IMR-90 (cell line): Measurements from ENCODE around the gene C1QTNF1. TPM values are rescaled to one million over a fixed set of nuclear protein-coding genes. Genes with fewer than 3 reads are reported as not detected.
A peak's percentile ranks its signal among the peaks of the same experiment; 100 is the strongest.
"Not testable (repeated sequence)": the region's sequence is repeated elsewhere in the genome, so short reads cannot be mapped to it uniquely, and the experiment has no call there.

Experiments used
- ATAC-seq: fragments of 200-7000 bp; cut with Tn5 transposase; 2 replicates; pipeline ENCODE4 v1.9.1; 2020; ENCODE audit warnings: low read depth, mild to moderate bottlenecking, moderate library complexity
- BruUV-seq: library from RNA; stranded (reverse); fragments of 400-500 nt; replicated peaks from 2 replicates; lab custom pipeline; 2021; lab: Mats Ljungman, UMichigan
- CTCF ChIA-PET: fragments of 300-600 bp; formaldehyde crosslinking; extraction: SDS; loops from one replicate; lab custom pipeline; 2021; ENCODE audit warnings: antibody characterized with exemption; lab: Yijun Ruan, JAX
- POLR2A ChIA-PET: fragments of 300-600 bp; sonication (Branson Sonifier 250); formaldehyde crosslinking; loops from one replicate; lab custom pipeline; 2022; ENCODE audit warnings: antibody characterized with exemption; ENCODE audit not compliant: unreplicated experiment; lab: Charles Lee
- DNase-seq: peaks from one replicate; pipeline ENCODE4 v3.0.0; 2013
- H2AFZ ChIP-seq: replicated peaks from 2 replicates; pipeline ENCODE3; 2013; ENCODE audit warnings: low read length, mild to moderate bottlenecking; ENCODE audit not compliant: poor library complexity
- H2AK5ac ChIP-seq: 2 replicates; pipeline ENCODE4 v1.6.1; 2013; ENCODE audit warnings: low read depth, low read length, inconsistent platforms
- H2AK9ac ChIP-seq: replicated peaks from 2 replicates; pipeline ENCODE3; 2013; ENCODE audit warnings: mild to moderate bottlenecking, low read depth, low read length, moderate library complexity; ENCODE audit not compliant: poor library complexity
- H2BK120ac ChIP-seq: 2 replicates; pipeline ENCODE4 v1.6.1; 2013; ENCODE audit warnings: low read depth, low read length, inconsistent platforms
- H2BK15ac ChIP-seq: 3 replicates; pipeline ENCODE4 v1.6.1; 2013; ENCODE audit warnings: low read depth, low read length, inconsistent platforms
- H2BK20ac ChIP-seq: 2 replicates; pipeline ENCODE4 v1.6.1; 2013; ENCODE audit warnings: low read depth, mild to moderate bottlenecking, inconsistent platforms, low read length, moderate library complexity
- H2BK5ac ChIP-seq: 2 replicates; pipeline ENCODE4 v1.6.1; 2013; ENCODE audit warnings: mild to moderate bottlenecking, low read depth, low read length, inconsistent platforms; ENCODE audit not compliant: poor library complexity, severe bottlenecking
- H3K14ac ChIP-seq: replicated peaks from 2 replicates; pipeline ENCODE4 v1.6.1; 2013; ENCODE audit warnings: low read depth, low read length, inconsistent platforms
- H3K18ac ChIP-seq: 2 replicates; pipeline ENCODE4 v1.6.1; 2013; ENCODE audit warnings: low read depth, low read length, control low read depth
- H3K23ac ChIP-seq: 2 replicates; pipeline ENCODE4 v1.6.1; 2013; ENCODE audit warnings: low read depth, low read length, inconsistent platforms
- H3K27ac ChIP-seq: 2 replicates; pipeline ENCODE4 v1.5.1; 2013; ENCODE audit warnings: mild to moderate bottlenecking, control low read depth, low read length; ENCODE audit not compliant: insufficient read depth
- H3K27me3 ChIP-seq: 2 replicates; pipeline ENCODE4 v1.6.1; 2013; ENCODE audit warnings: low read length; ENCODE audit not compliant: control insufficient read depth, insufficient read depth
- H3K36me3 ChIP-seq: 2 replicates; pipeline ENCODE4 v1.6.1; 2013; ENCODE audit warnings: low read length, mixed read lengths; ENCODE audit not compliant: control insufficient read depth, insufficient read depth
- H3K4ac ChIP-seq: 2 replicates; pipeline ENCODE4 v1.6.1; 2013; ENCODE audit warnings: low read depth, low read length, inconsistent platforms
- H3K4me1 ChIP-seq: 2 replicates; pipeline ENCODE4 v1.6.1; 2013; ENCODE audit warnings: low read length, mixed read lengths; ENCODE audit not compliant: control insufficient read depth, insufficient read depth
- H3K4me2 ChIP-seq: 2 replicates; pipeline ENCODE4 v1.6.1; 2013; ENCODE audit warnings: low read depth, mild to moderate bottlenecking, control low read depth, low read length, moderate library complexity
- H3K4me3 ChIP-seq: 2 replicates; pipeline ENCODE4 v1.5.1; 2013; ENCODE audit warnings: low read depth, mild to moderate bottlenecking, control low read depth, low read length, moderate library complexity; ENCODE audit not compliant: insufficient read depth
- H3K56ac ChIP-seq: 2 replicates; pipeline ENCODE4 v1.6.1; 2013; ENCODE audit warnings: low read length, inconsistent platforms; ENCODE audit not compliant: insufficient read depth; ENCODE audit errors: extremely low read depth
- H3K79me1 ChIP-seq, 2 experiments: 2 replicates each; pipeline ENCODE4 v1.6.1; 2013; ENCODE audit warnings: low read length in 2 of 2, inconsistent platforms in 1 of 2, low read depth in 1 of 2
- H3K9ac ChIP-seq: 2 replicates; pipeline ENCODE4 v1.6.1; 2013; ENCODE audit warnings: low read depth, low read length, control low read depth
- H3K9me1 ChIP-seq: 2 replicates; pipeline ENCODE4 v1.6.1; 2013; ENCODE audit warnings: low read length, inconsistent platforms; ENCODE audit not compliant: insufficient read depth
- H3K9me3 ChIP-seq: 2 replicates; pipeline ENCODE4 v1.6.1; 2013; ENCODE audit warnings: low read length; ENCODE audit not compliant: control insufficient read depth, insufficient read depth
- H4K20me1 ChIP-seq: 2 replicates; pipeline ENCODE4 v1.6.1; 2013; ENCODE audit warnings: low read length, inconsistent platforms; ENCODE audit not compliant: insufficient read depth
- H4K5ac ChIP-seq: 2 replicates; pipeline ENCODE4 v1.6.1; 2013; ENCODE audit warnings: mild to moderate bottlenecking, low read depth, low read length, control low read depth
- H4K8ac ChIP-seq, 2 experiments: 2 replicates each; pipeline ENCODE4 v1.6.1; 2013; ENCODE audit warnings: low read depth in 2 of 2, low read length in 2 of 2, control low read depth in 1 of 2, inconsistent platforms in 1 of 2
- H4K91ac ChIP-seq: 2 replicates; pipeline ENCODE4 v1.6.1; 2013; ENCODE audit warnings: low read depth, low read length, inconsistent platforms; ENCODE audit not compliant: insufficient read depth
- CEBPB ChIP-seq: IDR thresholded peaks from 2 replicates; pipeline ENCODE4 v1.6.1; 2012; ENCODE audit warnings: low read depth, low read length, improper control_type of control experiment
- WGBS, 2 experiments: methylation state at CpG; one replicate each; pipeline versions ENCODE4 v1.1.5 to v1.1.7; 2013; ENCODE audit warnings: missing lambda C conversion rate in 2 of 2; ENCODE audit not compliant: insufficient read length in 1 of 2; ENCODE audit errors: extremely low coverage in 2 of 2; 5-methylcytosine and 5-hydroxymethylcytosine counted together
- dilution Hi-C: fragments of 300-500 bp; cut with HindIII; formaldehyde crosslinking; loops from one replicate; pipeline ENCODE4 v1.14.3; 2018; ENCODE audit warnings: low sequenced_read_pairs; ENCODE audit not compliant: unreplicated experiment
- in situ Hi-C: fragments of 300-500 bp; cut with MboI; formaldehyde crosslinking; loops from 3 replicates; pipeline ENCODE4 v1.14.3; 2019; ENCODE audit warnings: low sequenced_read_pairs, inconsistent platforms, mixed read lengths
- intact Hi-C: fragments of 100-400 bp; cut with micrococcal nuclease; formaldehyde crosslinking; loops from 2 replicates; pipeline ENCODE4 v1.10.0; 2022
- polyA plus RNA-seq, 3 experiments: library from polyadenylated mRNA; depleted of rRNA; stranded (reverse); fragments of >200 nt; gene quantifications; 2 replicates each; pipeline ENCODE4 v1.2.3, GENCODE V29; 2012; ENCODE audit warnings: low replicate concordance in 1 of 3
- total RNA-seq: library from RNA; depleted of rRNA; stranded (reverse); fragments of >200 nt; gene quantifications from 2 replicates; pipeline ENCODE4 v1.2.3, GENCODE V29; 2012

Gene C1QTNF1
- total and polyA plus RNA-seq, 2 of the 4 experiments (the other 2 are of a cell fraction), result 3.4 to 8.4 TPM

DNA sequence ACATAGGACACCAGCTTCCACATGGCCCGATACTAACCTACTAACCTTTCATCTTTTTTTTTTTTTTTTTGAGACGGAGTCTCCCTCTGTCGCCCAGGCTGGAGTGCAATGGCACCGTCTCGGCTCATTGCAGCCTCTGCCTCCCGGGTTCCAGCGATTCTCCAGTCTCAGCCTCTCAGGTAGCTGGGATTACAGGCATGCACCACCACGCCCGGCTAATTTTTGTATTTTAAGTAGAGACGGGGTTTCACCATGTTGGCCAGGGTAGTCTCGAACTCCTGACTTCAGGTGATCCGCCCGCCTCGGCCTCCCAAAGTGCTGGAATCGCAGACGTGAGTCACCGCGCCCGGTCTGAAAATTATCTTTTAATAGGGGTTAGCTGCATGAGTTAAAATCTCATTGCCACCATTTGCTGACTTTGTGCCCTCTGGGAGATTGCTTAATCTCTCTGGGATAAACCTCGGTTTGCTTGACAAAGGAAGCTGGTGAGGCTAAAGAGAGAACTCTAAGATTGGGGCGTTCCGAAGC lies 50.2 kb downstream of the C1QTNF1 start:
- ATAC-seq, in situ Hi-C loops: not testable (repeated sequence)
- WGBS, 2 experiments, result 69% methylated on average over 8 of the region's 22 CpGs; no CpG with 5 or more reads in 1 of the 2 experiments

More for the DNA sequence above, 50.2 kb downstream of the C1QTNF1 start:
- peak; percentile 83 for TF ChIP-seq CEBPB
- Histone ChIP-seq H2BK20ac (peak overlapping the region; percentile 18; the same call in 1 of the 2 replicates), H3K4me2 (peak overlapping the region; percentile 74), H3K79me1 (peaks cover 0 to 13% of the 10 kb centered on the region in 2 experiments; a peak in 2 of 4 replicates), H4K8ac (peak overlapping the region in 1 of 2 experiments; percentile 63; a peak in 1 of 4 replicates), H2AFZ (peak overlapping the region; percentile 91), H3K9ac (0 out of 2 replicates have a peak overlapping the region, but pooled peaks have one; percentile 2), H3K4me3 (peak overlapping the region; percentile 39; the same call in 1 of the 2 replicates)
- H2AK9ac ChIP-seq, H3K36me3 ChIP-seq, H3K18ac ChIP-seq, H3K9me3 ChIP-seq, H3K9me1 ChIP-seq, intact Hi-C loops, H3K4ac ChIP-seq, H2BK15ac ChIP-seq, dilution Hi-C loops, H2BK120ac ChIP-seq, DNase-seq, H3K27ac ChIP-seq, H4K5ac ChIP-seq, H3K23ac ChIP-seq, H3K4me1 ChIP-seq, H3K56ac ChIP-seq, H3K27me3 ChIP-seq, BruUV-seq, H3K14ac ChIP-seq, H4K20me1 ChIP-seq, H2BK5ac ChIP-seq, H4K91ac ChIP-seq, H2AK5ac ChIP-seq: not testable (repeated sequence)
- ChIA-PET CTCF (interaction anchor here (1.4 to 1.6 kb wide), 2 partner anchors 8 to 9 kb away, joined by 3 to 6 read pairs; no protein-coding TSS in a partner anchor), POLR2A (interaction anchor here (0.6 kb wide), 1 partner anchor 1003 kb away, joined by 4 read pairs; no protein-coding TSS in a partner anchor)
